Esophagus muscularis mucosa (tissue), 4 donors: ENCODE results near the gene BRSK1. TPM values are rescaled to one million over a fixed set of nuclear protein-coding genes. Genes with fewer than 3 reads are reported as not detected.

Experiments used
- DNase-seq: peaks from one replicate; pipeline ENCODE4 v3.0.0-alpha.2; 2017; ENCODE audit errors: extremely low spot score
- H3K27ac ChIP-seq, 4 donors: fragments of 200-600 bp; sonication (generic); replicated peaks in 1 of 4; 1 replicate in 3 of 4; 2 replicates in 1 of 4; pipeline ENCODE4 v1.5.1; 2016 to 2019; ENCODE audit warnings: mild to moderate bottlenecking in 1 of 4
- H3K27me3 ChIP-seq, 4 donors: fragments of 200-600 bp; sonication (generic); one replicate each; pipeline versions ENCODE4 v1.5.1 to v1.6.0; 2016 to 2019
- H3K36me3 ChIP-seq, 4 donors: fragments of 200-600 bp; sonication (generic); one replicate each; pipeline ENCODE4 v1.5.1; 2016 to 2019
- H3K4me1 ChIP-seq, 4 donors: fragments of 200-600 bp; sonication (generic); one replicate each; pipeline ENCODE4 v1.5.1; 2016 to 2019
- H3K4me3 ChIP-seq, 4 donors: fragments of 200-600 bp; sonication (generic); 1 replicate in 2 of 4; 2 replicates in 2 of 4; pipeline ENCODE4 v1.5.1; 2016 to 2019; ENCODE audit warnings: mild to moderate bottlenecking in 4 of 4, moderate library complexity in 1 of 4
- H3K9me3 ChIP-seq, 4 donors: fragments of 200-600 bp; sonication (generic); 1 replicate in 3 of 4; 2 replicates in 1 of 4; pipeline ENCODE4 v1.5.1; 2016 to 2019
- CTCF ChIP-seq, 3 experiments: fragments of 200-600 bp in 2 of 3; fragments of 450-650 bp in 1 of 3; sonication (generic) in 2 of 3; IDR thresholded peaks; one replicate each; pipeline ENCODE4 v1.5.1; 2017 to 2019; ENCODE audit warnings: antibody characterized with exemption in 3 of 3, mild to moderate bottlenecking in 2 of 3, moderate library complexity in 1 of 3
- EP300 ChIP-seq: sonication (generic); formaldehyde crosslinking; IDR thresholded peaks from one replicate; pipeline ENCODE4 v1.6.1; 2017; ENCODE audit warnings: antibody characterized with exemption
- POLR2A ChIP-seq: fragments of 450-650 bp; IDR thresholded peaks from one replicate; pipeline ENCODE4 v1.6.1; 2017; ENCODE audit warnings: antibody characterized with exemption, moderate library complexity, mild to moderate bottlenecking, low read depth
- POLR2AphosphoS5 ChIP-seq, 2 donors: sonication (generic); formaldehyde crosslinking; IDR thresholded peaks; one replicate each; pipeline ENCODE4 v1.6.1; 2017; ENCODE audit warnings: antibody characterized with exemption in 2 of 2
- WGBS: methylation state at CpG from one replicate; pipeline ENCODE4 v1.1.5; 2018; 5-methylcytosine and 5-hydroxymethylcytosine counted together
- intact Hi-C: fragments of 100-400 bp; cut with DNase I; formaldehyde crosslinking; loops from one replicate; pipeline ENCODE4 v1.15.1; 2023
- total RNA-seq, 4 donors: library from RNA; depleted of rRNA; stranded (reverse); fragments of >200 nt; gene quantifications; one replicate each; pipeline versions ENCODE4 v1.1.0 to v1.2.1, GENCODE V29; 2016

The BRSK1 gene
- total RNA-seq, 4 donors from 2014 or later = 3.3 to 16.9 (median 6.7) TPM

DNA sequence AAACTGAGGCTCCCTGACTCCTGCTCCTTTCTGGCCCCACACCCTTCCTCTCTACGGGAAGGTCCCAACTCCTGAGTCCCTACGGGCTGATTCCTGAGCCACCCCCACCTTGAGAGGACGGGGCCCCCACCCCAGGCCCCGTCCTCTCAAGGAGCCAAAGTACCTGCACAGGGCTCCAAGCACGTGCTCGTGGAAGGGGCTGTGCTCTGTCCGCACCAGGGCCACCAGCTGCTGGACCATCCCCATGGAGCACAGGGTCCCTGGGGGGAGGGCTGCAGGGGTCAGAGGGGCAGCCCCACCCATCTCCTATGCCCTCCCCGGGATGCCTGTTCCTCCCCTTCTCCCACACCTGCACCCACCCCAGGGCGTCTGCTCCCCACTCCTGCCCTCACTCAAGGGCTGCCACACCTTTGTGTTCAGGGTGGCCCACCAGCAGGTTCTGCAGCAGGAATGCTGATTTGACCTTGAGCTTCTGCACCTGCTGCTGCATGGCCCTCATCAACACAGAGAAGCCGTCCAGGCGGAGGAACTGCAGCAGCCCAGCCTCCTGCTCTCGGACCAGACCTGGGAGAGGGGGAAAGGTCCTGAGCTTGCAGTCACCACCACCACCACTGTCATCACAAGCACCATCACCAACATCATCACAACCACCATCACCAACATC is 17.9 kb upstream of the BRSK1 start:
- Histone ChIP-seq H3K4me1 (no peaks in the 10 kb centered on the region), H3K9me3 (no peaks in the 10 kb centered on the region), H3K27ac (no peak overlapping the region), H3K4me3 (no peak overlapping the region), H3K27me3 (no peaks in the 10 kb centered on the region), H3K36me3 (peaks cover 0 to 56% (median 29%) of the 10 kb centered on the region in 4 donors)
- intact Hi-C loops = loop anchor here (2.0 kb wide), 1 partner anchor 13 kb away; no protein-coding TSS in a partner anchor
- no peak for DNase-seq
- TF ChIP-seq POLR2A (no peak), EP300 (no peak), CTCF (IDR thresholded peaks at IDR 0.05) (no peak), POLR2AphosphoS5 (IDR thresholded peaks at IDR 0.05) (no peak)
- 91% methylated on average over 12 of the region's 12 CpGs for WGBS

DNA sequence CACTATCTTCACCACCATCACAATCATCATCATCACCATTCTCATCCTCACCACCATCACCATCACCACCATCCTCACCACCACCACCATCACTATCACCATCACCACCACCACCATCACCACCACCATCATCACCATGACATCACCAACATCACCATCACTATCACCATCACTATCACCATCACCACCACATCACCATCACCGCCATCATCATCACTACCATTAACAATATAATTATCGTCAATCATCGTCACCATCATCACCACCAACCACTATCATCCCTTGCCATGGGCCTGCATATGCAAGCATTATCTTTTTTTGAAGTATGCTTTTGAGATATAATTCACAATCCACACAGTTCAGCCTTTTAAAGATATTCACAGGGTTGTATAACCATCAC is 17.4 kb upstream of the BRSK1 start:
- TF ChIP-seq EP300 (no peak), CTCF (IDR thresholded peaks at IDR 0.05) (no peak), POLR2A (no peak), POLR2AphosphoS5 (IDR thresholded peaks at IDR 0.05) (no peak)
- no peaks in the 10 kb centered on the region for H3K4me1 ChIP-seq
- H3K36me3 ChIP-seq = peaks cover 0 to 60% (median 34%) of the 10 kb centered on the region in 4 donors
- WGBS = 93% methylated on average over 3 of the region's 3 CpGs
- H3K27ac ChIP-seq = no peak overlapping the region
- H3K27me3 ChIP-seq = no peaks in the 10 kb centered on the region
- no peak for DNase-seq
- intact Hi-C loops = no loop called here
- no peaks in the 10 kb centered on the region for H3K9me3 ChIP-seq
- no peak overlapping the region for H3K4me3 ChIP-seq

DNA sequence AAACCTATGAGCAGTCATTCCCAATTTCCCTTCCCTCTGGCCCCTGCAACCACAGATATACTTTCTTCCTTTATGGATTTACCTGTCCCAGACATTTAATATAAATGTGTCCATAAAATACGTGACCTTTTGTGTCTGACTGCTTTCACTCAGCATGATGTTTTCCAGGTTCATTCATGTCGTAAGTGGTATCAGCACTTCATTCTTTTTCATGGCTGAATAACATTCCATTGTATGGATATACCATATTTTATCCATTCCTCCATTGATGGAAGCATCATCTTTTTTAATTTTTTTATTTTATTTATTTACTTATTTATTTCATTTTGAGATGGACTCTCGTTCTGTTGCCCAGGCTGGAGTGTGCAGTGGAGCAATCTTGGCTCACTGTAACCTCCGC is 17.0 kb upstream of the BRSK1 start:
- 99% methylated on average over 4 of the region's 4 CpGs for WGBS
- H3K9me3 ChIP-seq = no peaks in the 10 kb centered on the region
- intact Hi-C loops = no loop called here

DNA sequence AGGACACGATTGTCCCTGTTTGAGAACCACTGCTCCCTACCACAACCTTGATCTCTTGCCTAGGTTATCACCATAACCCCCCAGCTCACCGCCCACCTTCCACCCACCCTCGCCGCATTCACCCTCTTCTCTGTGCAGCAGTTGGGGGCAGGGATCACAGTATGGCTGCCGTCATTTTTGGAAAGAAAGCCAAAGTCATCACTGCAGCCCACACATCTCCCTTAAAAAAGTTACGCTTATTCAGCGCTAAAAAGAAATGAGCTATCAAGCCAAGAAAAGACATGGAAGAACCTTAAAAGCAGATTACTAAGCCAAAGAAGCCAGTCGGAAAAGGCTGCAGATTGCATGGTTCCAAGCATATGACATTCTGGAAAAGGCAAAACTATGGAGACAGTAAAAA is 14.5 kb upstream of the BRSK1 start:
- H3K9me3 ChIP-seq = no peaks in the 10 kb centered on the region
- H3K4me3 ChIP-seq = no peak overlapping the region
- intact Hi-C loops = no loop called here
- H3K27me3 ChIP-seq = no peaks in the 10 kb centered on the region
- no peak for TF ChIP-seq POLR2A
- TF ChIP-seq EP300 = no peak
- TF ChIP-seq CTCF (IDR thresholded peaks at IDR 0.05) = no peak
- TF ChIP-seq POLR2AphosphoS5 (IDR thresholded peaks at IDR 0.05) = no peak
- peaks cover 11 to 76% (median 54%) of the 10 kb centered on the region in 4 donors for H3K36me3 ChIP-seq
- no peaks in the 10 kb centered on the region for H3K4me1 ChIP-seq
- no peak overlapping the region for H3K27ac ChIP-seq
- DNase-seq = no peak
- 88% methylated on average over 8 of the region's 8 CpGs for WGBS

More for the DNA sequence above, 17.0 kb upstream of the BRSK1 start:
- Histone ChIP-seq H3K4me1 (no peaks in the 10 kb centered on the region), H3K36me3 (peaks cover 0 to 64% (median 37%) of the 10 kb centered on the region in 4 donors), H3K4me3 (no peak overlapping the region), H3K27ac (no peak overlapping the region), H3K27me3 (no peaks in the 10 kb centered on the region)
- DNase-seq = no peak
- no peak for TF ChIP-seq POLR2AphosphoS5 (IDR thresholded peaks at IDR 0.05)
- no peak for TF ChIP-seq EP300
- no peak for TF ChIP-seq POLR2A
- TF ChIP-seq CTCF (IDR thresholded peaks at IDR 0.05) = no peak
